ENCODE results near the gene GMDS.

Gene GMDS

DNA sequence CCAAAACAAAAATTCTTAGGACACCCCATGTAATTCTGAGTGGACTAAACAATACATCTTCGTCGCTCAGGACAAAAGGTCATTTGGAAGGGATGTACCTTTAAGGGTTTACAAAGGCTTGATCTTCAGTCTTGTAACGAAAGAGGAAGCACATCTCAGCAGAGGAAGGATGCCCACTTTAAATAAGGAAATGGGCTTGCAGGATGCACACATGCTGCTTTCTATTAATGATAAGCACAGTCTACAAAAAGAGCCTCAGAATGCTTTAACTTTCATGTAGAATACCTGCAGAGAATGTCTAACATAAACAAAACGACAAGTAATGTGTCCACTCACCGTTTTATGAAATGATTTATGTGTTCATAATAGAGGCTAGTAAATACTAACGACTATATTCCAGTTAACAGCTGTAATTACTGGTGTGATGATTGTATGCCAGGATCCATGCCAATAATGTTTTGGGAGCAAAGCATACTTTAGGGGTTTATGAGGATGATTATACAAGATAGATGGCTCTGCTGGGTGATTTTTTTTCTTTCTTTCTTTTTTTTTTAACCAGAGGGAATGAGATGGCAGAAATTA is 216.9 kb downstream of the GMDS start:
- no peak for DNase-seq

DNA sequence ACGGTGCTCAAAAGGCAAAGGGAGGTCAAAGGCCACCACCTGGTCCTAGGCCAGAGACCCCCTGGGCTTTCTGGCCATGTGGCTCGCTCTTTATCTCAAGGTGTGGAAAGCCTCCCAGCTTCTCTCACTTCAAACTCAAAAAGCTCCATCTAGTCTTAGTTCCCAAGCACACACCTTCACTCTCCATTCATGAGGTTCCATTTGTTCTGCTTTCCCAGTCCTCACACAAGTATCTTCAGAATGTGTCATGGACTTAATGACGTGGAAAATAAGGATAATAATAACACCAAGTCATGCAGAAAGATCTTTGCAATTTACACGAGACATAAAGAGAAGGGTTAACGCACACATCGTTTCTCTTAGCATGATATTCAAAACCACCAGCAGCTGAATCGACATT is 219.3 kb downstream of the GMDS start:
- Histone ChIP-seq H3K4me1 (ENCODE audit: control insufficient read depth, insufficient read depth, low read length, poor library complexity, severe bottlenecking) (no peaks in the 10 kb centered on the region), H3K36me3 (ENCODE audit: control insufficient read depth, insufficient read depth, low read length) (no peaks in the 10 kb centered on the region), H3K27me3 (replicated peaks; ENCODE audit: control insufficient read depth, insufficient read depth, low read length, poor library complexity, severe bottlenecking) (no peaks in the 10 kb centered on the region), H3K27ac (ENCODE audit: insufficient read depth, low read length, poor library complexity, severe bottlenecking) (no peak overlapping the region), H3K4me3 (ENCODE audit: insufficient read depth, low read depth, low read length, poor library complexity, severe bottlenecking) (no peak overlapping the region), H3K9me3 (ENCODE audit: control insufficient read depth, low read length) (no peaks in the 10 kb centered on the region)
- DNase-seq = no peak

More for the DNA sequence above, 216.9 kb downstream of the GMDS start:
- Histone ChIP-seq H3K36me3 (ENCODE audit: control insufficient read depth, insufficient read depth, low read length) (no peaks in the 10 kb centered on the region), H3K27ac (ENCODE audit: insufficient read depth, low read length, poor library complexity, severe bottlenecking) (no peak overlapping the region), H3K4me3 (ENCODE audit: insufficient read depth, low read depth, low read length, poor library complexity, severe bottlenecking) (no peak overlapping the region), H3K9me3 (ENCODE audit: control insufficient read depth, low read length) (no peaks in the 10 kb centered on the region), H3K27me3 (replicated peaks; ENCODE audit: control insufficient read depth, insufficient read depth, low read length, poor library complexity, severe bottlenecking) (no peaks in the 10 kb centered on the region), H3K4me1 (ENCODE audit: control insufficient read depth, insufficient read depth, low read length, poor library complexity, severe bottlenecking) (no peaks in the 10 kb centered on the region)

DNA sequence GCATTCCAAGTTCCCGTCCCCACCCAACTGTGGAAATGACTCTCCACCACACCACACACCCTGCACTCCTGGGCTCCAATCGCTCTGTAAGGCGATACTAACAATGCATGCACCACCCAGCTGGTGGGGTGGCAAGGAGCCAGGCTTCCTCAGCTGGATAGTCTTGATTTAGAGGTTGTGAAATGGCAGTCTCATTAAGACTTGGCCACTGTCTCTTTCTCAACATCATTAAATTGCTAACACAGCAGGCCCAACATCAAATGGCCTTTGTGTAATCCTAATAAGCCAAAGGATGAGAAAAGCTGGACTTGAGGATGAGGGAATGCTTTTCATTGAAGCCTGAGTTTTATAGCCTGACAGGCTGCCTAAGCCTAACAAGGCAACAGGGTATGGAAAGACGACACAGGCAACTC is 223.7 kb downstream of the GMDS start:
- Histone ChIP-seq H3K36me3 (ENCODE audit: control insufficient read depth, insufficient read depth, low read length) (no peaks in the 10 kb centered on the region), H3K27ac (ENCODE audit: insufficient read depth, low read length, poor library complexity, severe bottlenecking) (no peak overlapping the region), H3K27me3 (replicated peaks; ENCODE audit: control insufficient read depth, insufficient read depth, low read length, poor library complexity, severe bottlenecking) (no peaks in the 10 kb centered on the region), H3K4me3 (ENCODE audit: insufficient read depth, low read depth, low read length, poor library complexity, severe bottlenecking) (no peak overlapping the region), H3K9me3 (ENCODE audit: control insufficient read depth, low read length) (no peaks in the 10 kb centered on the region), H3K4me1 (ENCODE audit: control insufficient read depth, insufficient read depth, low read length, poor library complexity, severe bottlenecking) (no peaks in the 10 kb centered on the region)
- DNase-seq = no peak

DNA sequence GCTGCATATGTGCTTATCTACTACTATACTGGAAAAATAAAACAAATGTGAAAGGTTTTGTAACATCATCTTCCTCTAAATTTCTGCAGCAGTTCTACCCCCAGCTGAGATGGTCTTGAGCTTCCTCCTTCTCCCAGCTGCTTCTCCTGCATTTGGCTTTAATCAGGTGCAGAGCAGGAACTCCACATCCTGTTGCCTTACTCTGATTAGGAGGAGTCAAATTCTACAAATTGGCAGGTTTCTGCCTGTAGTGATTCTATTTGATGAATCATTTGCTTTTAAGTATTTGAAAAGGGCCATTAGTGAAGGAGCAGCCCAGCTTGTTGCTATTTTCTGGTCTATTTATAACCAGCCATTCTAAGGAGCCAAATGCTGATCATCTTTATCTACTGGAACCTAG is 224.5 kb downstream of the GMDS start:
- Histone ChIP-seq H3K27me3 (replicated peaks; ENCODE audit: control insufficient read depth, insufficient read depth, low read length, poor library complexity, severe bottlenecking) (no peaks in the 10 kb centered on the region), H3K4me3 (ENCODE audit: insufficient read depth, low read depth, low read length, poor library complexity, severe bottlenecking) (no peak overlapping the region), H3K36me3 (ENCODE audit: control insufficient read depth, insufficient read depth, low read length) (no peaks in the 10 kb centered on the region), H3K9me3 (ENCODE audit: control insufficient read depth, low read length) (no peaks in the 10 kb centered on the region), H3K27ac (ENCODE audit: insufficient read depth, low read length, poor library complexity, severe bottlenecking) (no peak overlapping the region), H3K4me1 (ENCODE audit: control insufficient read depth, insufficient read depth, low read length, poor library complexity, severe bottlenecking) (no peaks in the 10 kb centered on the region)
- no peak for DNase-seq

DNA sequence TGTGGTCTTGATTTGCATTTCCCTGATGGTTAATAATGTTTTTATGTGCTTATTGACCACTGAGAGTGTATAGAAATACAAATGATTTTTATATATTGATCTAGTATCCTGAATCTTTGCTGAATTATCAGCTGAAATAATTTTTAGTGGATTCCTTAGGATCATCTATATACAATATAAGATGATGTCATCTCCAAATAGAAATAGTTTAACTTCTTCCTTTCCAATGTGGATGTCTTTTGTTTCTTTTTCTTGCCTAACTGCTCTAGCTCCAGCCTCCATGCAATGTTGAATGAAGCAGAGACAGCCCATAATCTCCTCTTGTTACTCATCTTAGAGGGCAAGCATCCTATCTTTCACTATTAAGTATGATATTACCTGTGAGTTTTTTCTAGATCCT is 226.4 kb downstream of the GMDS start:
- Histone ChIP-seq H3K4me3 (ENCODE audit: insufficient read depth, low read depth, low read length, poor library complexity, severe bottlenecking) (no peak overlapping the region), H3K4me1 (ENCODE audit: control insufficient read depth, insufficient read depth, low read length, poor library complexity, severe bottlenecking) (no peaks in the 10 kb centered on the region), H3K27ac (ENCODE audit: insufficient read depth, low read length, poor library complexity, severe bottlenecking) (no peak overlapping the region), H3K27me3 (replicated peaks; ENCODE audit: control insufficient read depth, insufficient read depth, low read length, poor library complexity, severe bottlenecking) (no peaks in the 10 kb centered on the region), H3K36me3 (ENCODE audit: control insufficient read depth, insufficient read depth, low read length) (no peaks in the 10 kb centered on the region), H3K9me3 (ENCODE audit: control insufficient read depth, low read length) (no peaks in the 10 kb centered on the region)
- no peak for DNase-seq

DNA sequence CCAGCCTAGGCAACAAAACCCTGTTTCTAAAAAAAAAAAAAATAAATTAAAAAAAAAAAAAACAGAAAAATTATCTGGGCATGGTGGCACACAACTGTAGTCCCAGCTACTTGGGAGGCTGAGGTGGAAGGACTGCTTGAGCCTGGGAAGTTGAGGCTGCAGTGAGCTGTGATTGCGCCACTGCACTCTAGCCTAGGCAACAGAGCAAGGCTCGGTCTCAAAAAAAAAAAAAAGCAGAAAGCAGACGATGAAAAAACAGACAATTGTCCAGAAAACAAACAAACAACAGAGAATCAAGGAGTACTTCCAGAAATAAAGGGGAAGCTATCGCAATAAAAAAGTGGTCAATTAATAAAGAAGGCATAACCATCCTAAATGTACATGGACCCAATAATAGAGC is 229.4 kb downstream of the GMDS start:
- H3K4me3 ChIP-seq (ENCODE audit: insufficient read depth, low read depth, low read length, poor library complexity, severe bottlenecking) = no peak overlapping the region
- no peak overlapping the region for H3K27ac ChIP-seq (ENCODE audit: insufficient read depth, low read length, poor library complexity, severe bottlenecking)
- no peaks in the 10 kb centered on the region for H3K4me1 ChIP-seq (ENCODE audit: control insufficient read depth, insufficient read depth, low read length, poor library complexity, severe bottlenecking)
- no peaks in the 10 kb centered on the region for H3K27me3 ChIP-seq (replicated peaks; ENCODE audit: control insufficient read depth, insufficient read depth, low read length, poor library complexity, severe bottlenecking)
- no peaks in the 10 kb centered on the region for H3K36me3 ChIP-seq (ENCODE audit: control insufficient read depth, insufficient read depth, low read length)
- H3K9me3 ChIP-seq (ENCODE audit: control insufficient read depth, low read length) = no peaks in the 10 kb centered on the region
- DNase-seq = no peak

DNA sequence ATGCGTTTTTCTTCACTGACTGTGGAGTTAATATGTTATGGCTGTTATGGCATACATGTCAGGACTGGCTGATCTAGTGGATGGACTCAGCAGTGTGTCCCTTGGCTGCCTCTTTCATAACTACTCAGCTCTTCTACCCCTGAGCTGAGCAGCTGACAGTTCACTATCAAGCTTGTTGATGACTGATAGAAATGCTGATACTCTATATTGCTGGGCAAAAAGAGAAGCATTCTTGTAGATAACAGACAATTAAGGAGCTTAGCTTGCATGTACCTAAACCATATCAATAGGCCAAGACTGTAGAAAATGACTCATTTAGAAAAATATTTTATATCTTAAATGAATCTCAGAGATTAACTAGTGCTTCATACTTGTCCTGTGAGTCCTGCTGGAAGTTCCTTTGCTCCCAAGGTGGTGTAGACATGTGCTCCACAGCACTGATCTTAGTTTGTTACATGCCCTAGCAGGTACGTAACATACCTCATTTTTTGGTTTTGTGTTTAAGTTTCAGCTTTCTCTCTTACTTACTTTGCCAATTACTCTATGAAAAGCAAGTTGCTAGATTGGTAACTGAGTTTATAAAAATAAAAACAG is 236.9 kb downstream of the GMDS start:
- no peaks in the 10 kb centered on the region for H3K9me3 ChIP-seq (ENCODE audit: control insufficient read depth, low read length)
- no peaks in the 10 kb centered on the region for H3K36me3 ChIP-seq (ENCODE audit: control insufficient read depth, insufficient read depth, low read length)
- no peaks in the 10 kb centered on the region for H3K27me3 ChIP-seq (replicated peaks; ENCODE audit: control insufficient read depth, insufficient read depth, low read length, poor library complexity, severe bottlenecking)
- no peak overlapping the region for H3K4me3 ChIP-seq (ENCODE audit: insufficient read depth, low read depth, low read length, poor library complexity, severe bottlenecking)
- H3K4me1 ChIP-seq (ENCODE audit: control insufficient read depth, insufficient read depth, low read length, poor library complexity, severe bottlenecking) = no peaks in the 10 kb centered on the region
- no peak for DNase-seq
- no peak overlapping the region for H3K27ac ChIP-seq (ENCODE audit: insufficient read depth, low read length, poor library complexity, severe bottlenecking)

DNA sequence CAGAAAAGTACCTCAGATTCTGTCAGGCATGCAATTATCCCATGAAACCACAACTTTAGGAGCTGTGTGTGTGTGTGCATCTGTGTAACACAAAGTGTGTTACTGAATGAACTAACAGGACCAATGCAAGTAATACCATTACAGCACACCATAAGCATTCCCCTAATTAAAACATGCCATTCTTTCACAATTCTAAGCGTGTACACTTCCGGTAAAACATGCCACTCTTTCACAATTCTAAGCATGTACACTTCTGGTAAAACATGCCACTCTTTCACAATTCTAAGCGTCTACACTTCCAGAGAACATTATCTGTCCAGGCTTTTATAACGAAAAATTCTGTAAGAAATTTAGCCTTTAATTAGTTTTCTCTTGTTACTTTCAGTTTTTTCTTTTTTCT is 238.2 kb downstream of the GMDS start:
- Histone ChIP-seq H3K4me1 (ENCODE audit: control insufficient read depth, insufficient read depth, low read length, poor library complexity, severe bottlenecking) (no peaks in the 10 kb centered on the region), H3K27ac (ENCODE audit: insufficient read depth, low read length, poor library complexity, severe bottlenecking) (no peak overlapping the region), H3K4me3 (ENCODE audit: insufficient read depth, low read depth, low read length, poor library complexity, severe bottlenecking) (no peak overlapping the region), H3K36me3 (ENCODE audit: control insufficient read depth, insufficient read depth, low read length) (no peaks in the 10 kb centered on the region), H3K9me3 (ENCODE audit: control insufficient read depth, low read length) (no peaks in the 10 kb centered on the region), H3K27me3 (replicated peaks; ENCODE audit: control insufficient read depth, insufficient read depth, low read length, poor library complexity, severe bottlenecking) (no peaks in the 10 kb centered on the region)
- no peak for DNase-seq

DNA sequence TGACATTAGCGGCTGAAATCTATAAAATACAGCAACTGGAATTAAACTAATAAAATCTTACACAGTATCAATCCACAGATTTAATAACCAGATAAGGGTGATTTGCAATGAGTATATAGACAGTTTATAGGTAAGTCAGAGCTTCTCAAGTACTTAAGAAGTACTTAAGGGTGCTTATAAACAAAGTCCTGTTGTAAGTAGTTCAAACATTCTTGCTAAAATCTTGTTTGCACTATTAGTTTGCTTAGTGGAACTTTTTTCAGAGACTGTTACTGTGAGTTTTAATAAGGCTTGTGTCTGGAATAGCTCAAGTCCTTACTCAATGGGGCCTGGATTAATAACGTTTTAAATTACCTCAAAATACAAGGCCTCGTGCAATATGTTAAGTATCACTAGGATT is 240.5 kb downstream of the GMDS start:
- H3K27me3 ChIP-seq (replicated peaks; ENCODE audit: control insufficient read depth, insufficient read depth, low read length, poor library complexity, severe bottlenecking) = no peaks in the 10 kb centered on the region
- no peaks in the 10 kb centered on the region for H3K4me1 ChIP-seq (ENCODE audit: control insufficient read depth, insufficient read depth, low read length, poor library complexity, severe bottlenecking)
- no peak overlapping the region for H3K27ac ChIP-seq (ENCODE audit: insufficient read depth, low read length, poor library complexity, severe bottlenecking)
- H3K4me3 ChIP-seq (ENCODE audit: insufficient read depth, low read depth, low read length, poor library complexity, severe bottlenecking) = no peak overlapping the region
- H3K36me3 ChIP-seq (ENCODE audit: control insufficient read depth, insufficient read depth, low read length) = no peaks in the 10 kb centered on the region
- DNase-seq = no peak
- H3K9me3 ChIP-seq (ENCODE audit: control insufficient read depth, low read length) = no peaks in the 10 kb centered on the region

DNA sequence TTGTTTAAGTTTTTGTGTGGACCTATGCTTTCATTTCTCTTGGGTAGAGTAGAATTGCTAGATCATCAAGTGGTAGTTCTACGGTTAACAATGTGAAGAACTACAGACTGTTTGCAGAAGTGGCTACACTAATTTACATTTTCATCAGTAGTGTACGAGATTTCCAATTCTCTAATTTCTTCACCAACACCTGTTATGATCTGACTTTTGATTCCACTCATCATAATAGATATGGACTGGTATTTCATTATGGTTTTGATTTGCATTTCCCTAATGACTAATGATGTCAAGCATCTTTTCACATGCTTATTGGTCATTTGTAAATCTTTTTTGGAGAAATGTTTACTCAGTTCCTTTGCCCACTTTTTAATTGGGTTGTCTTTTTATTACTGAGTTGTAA is 244.4 kb downstream of the GMDS start:
- no peaks in the 10 kb centered on the region for H3K9me3 ChIP-seq (ENCODE audit: control insufficient read depth, low read length)
- no peak for DNase-seq
- H3K4me3 ChIP-seq (ENCODE audit: insufficient read depth, low read depth, low read length, poor library complexity, severe bottlenecking) = no peak overlapping the region
- no peaks in the 10 kb centered on the region for H3K4me1 ChIP-seq (ENCODE audit: control insufficient read depth, insufficient read depth, low read length, poor library complexity, severe bottlenecking)
- H3K27me3 ChIP-seq (replicated peaks; ENCODE audit: control insufficient read depth, insufficient read depth, low read length, poor library complexity, severe bottlenecking) = no peaks in the 10 kb centered on the region
- no peak overlapping the region for H3K27ac ChIP-seq (ENCODE audit: insufficient read depth, low read length, poor library complexity, severe bottlenecking)
- H3K36me3 ChIP-seq (ENCODE audit: control insufficient read depth, insufficient read depth, low read length) = no peaks in the 10 kb centered on the region
